CD14-positive monocyte (primary cell): ENCODE data around the gene PPTC7. TPM values are rescaled to one million over a fixed set of nuclear protein-coding genes. Genes with fewer than 3 reads are reported as not detected.

ENCODE experiments used
- DNase-seq, 3 donors: peaks; one replicate each; pipeline ENCODE4 v3.0.0-alpha.2; 2011 to 2022
- H2AFZ ChIP-seq: 2 replicates; pipeline ENCODE4 v1.6.0; 2012; ENCODE audit warnings: mild to moderate bottlenecking, low read depth, low read length, inconsistent platforms; ENCODE audit not compliant: insufficient read depth, poor library complexity, severe bottlenecking
- H3K27ac ChIP-seq, 2 donors: 1 replicate in 1 of 2; 2 replicates in 1 of 2; pipeline ENCODE4 v1.5.1; 2012 to 2013; ENCODE audit warnings: low read length in 2 of 2, control low read depth in 1 of 2, inconsistent platforms in 1 of 2, low read depth in 1 of 2, mild to moderate bottlenecking in 1 of 2
- H3K27me3 ChIP-seq, 2 donors: one replicate each; pipeline versions ENCODE4 v1.6.0 to v1.6.1; 2011 to 2013; ENCODE audit warnings: low read length in 2 of 2; ENCODE audit not compliant: control insufficient read depth in 2 of 2, insufficient read depth in 2 of 2
- H3K36me3 ChIP-seq, 2 donors: replicated peaks in 1 of 2; 1 replicate in 1 of 2; 2 replicates in 1 of 2; pipeline versions ENCODE4 v1.5.1 to v1.6.1; 2012 to 2013; ENCODE audit warnings: low read length in 2 of 2, control low read depth in 1 of 2, inconsistent platforms in 1 of 2, mild to moderate bottlenecking in 1 of 2; ENCODE audit not compliant: insufficient read depth in 2 of 2, control insufficient read depth in 1 of 2
- H3K4me1 ChIP-seq, 2 donors: 1 replicate in 1 of 2; 2 replicates in 1 of 2; pipeline versions ENCODE4 v1.5.1 to v1.6.1; 2012 to 2013; ENCODE audit warnings: low read length in 2 of 2, control low read depth in 1 of 2, inconsistent platforms in 1 of 2, mild to moderate bottlenecking in 1 of 2, moderate library complexity in 1 of 2; ENCODE audit not compliant: insufficient read depth in 2 of 2, control insufficient read depth in 1 of 2
- H3K4me2 ChIP-seq: replicated peaks from 2 replicates; pipeline ENCODE3; 2012; ENCODE audit warnings: low read length, moderate library complexity, mild to moderate bottlenecking; ENCODE audit not compliant: poor library complexity, severe bottlenecking; ENCODE audit errors: extremely low read depth
- H3K4me3 ChIP-seq, 3 experiments: fragments of 200-600 bp in 1 of 3; sonication (generic) in 1 of 3; replicated peaks in 1 of 3; 1 replicate in 2 of 3; 2 replicates in 1 of 3; pipeline ENCODE4 v1.5.1; 2011 to 2013; ENCODE audit warnings: low read length in 3 of 3, mild to moderate bottlenecking in 3 of 3, control low read depth in 2 of 3, low read depth in 2 of 3, inconsistent platforms in 1 of 3, moderate library complexity in 1 of 3
- H3K79me2 ChIP-seq: 2 replicates; pipeline ENCODE4 v1.6.0; 2012; ENCODE audit warnings: mild to moderate bottlenecking, control low read depth, inconsistent platforms, low read length, moderate library complexity; ENCODE audit not compliant: insufficient read depth
- H3K9ac ChIP-seq: 2 replicates; pipeline ENCODE4 v1.6.0; 2017; ENCODE audit warnings: low read length, mild to moderate bottlenecking; ENCODE audit not compliant: insufficient read depth, poor library complexity, severe bottlenecking
- H3K9me3 ChIP-seq, 2 donors: replicated peaks in 1 of 2; 1 replicate in 1 of 2; 2 replicates in 1 of 2; pipeline versions ENCODE4 v1.5.1 to v1.6.1; 2012 to 2013; ENCODE audit warnings: low read length in 2 of 2, control low read depth in 1 of 2; ENCODE audit not compliant: control insufficient read depth in 1 of 2, insufficient read depth in 1 of 2
- H4K20me1 ChIP-seq: 2 replicates; pipeline ENCODE4 v1.6.0; 2012; ENCODE audit warnings: mild to moderate bottlenecking, low read length, control low read depth, moderate library complexity; ENCODE audit not compliant: insufficient read depth
- H3K27ac Mint-ChIP-seq, 7 donors: one replicate each; pipeline ENCODE4 v1.8.0; 2020; ENCODE audit warnings: mild to moderate bottlenecking in 7 of 7, mixed read lengths in 7 of 7, moderate library complexity in 6 of 7, inconsistent platforms in 2 of 7
- H3K27me3 Mint-ChIP-seq, 3 donors: one replicate each; pipeline ENCODE4 v1.8.0; 2021 to 2022; ENCODE audit warnings: low read depth in 3 of 3, mild to moderate bottlenecking in 3 of 3, mixed read lengths in 3 of 3, moderate library complexity in 3 of 3, inconsistent platforms in 1 of 3
- H3K36me3 Mint-ChIP-seq, 2 donors: one replicate each; pipeline ENCODE4 v1.8.0; 2020; ENCODE audit warnings: mixed read lengths in 2 of 2, inconsistent platforms in 1 of 2, mild to moderate bottlenecking in 1 of 2
- H3K4me1 Mint-ChIP-seq: one replicate; pipeline ENCODE4 v1.8.0; 2020; ENCODE audit warnings: mild to moderate bottlenecking, mixed read lengths
- H3K4me3 Mint-ChIP-seq, 2 donors: one replicate each; pipeline ENCODE4 v1.8.0; 2020; ENCODE audit warnings: mild to moderate bottlenecking in 2 of 2, mixed read lengths in 2 of 2, moderate library complexity in 1 of 2
- H3K9me3 Mint-ChIP-seq, 7 donors: one replicate each; pipeline ENCODE4 v1.8.0; 2020 to 2022; ENCODE audit warnings: mixed read lengths in 7 of 7, mild to moderate bottlenecking in 6 of 7, moderate library complexity in 6 of 7, inconsistent platforms in 2 of 7
- WGBS: methylation state at CpG from one replicate; pipeline ENCODE4 v1.1.5; 2013; ENCODE audit warnings: missing lambda C conversion rate; ENCODE audit not compliant: insufficient coverage; 5-methylcytosine and 5-hydroxymethylcytosine counted together
- intact Hi-C, 2 donors: fragments of 100-400 bp; cut with micrococcal nuclease; formaldehyde crosslinking; loops; one replicate each; pipeline versions ENCODE4 v1.15.0 to v1.15.1; 2023
- polyA plus RNA-seq, 3 donors: library from polyadenylated mRNA; depleted of rRNA in 1 of 3; unstranded in 2 of 3; stranded (reverse) in 1 of 3; fragments of 300-500 nt in 2 of 3; fragments of >200 nt in 1 of 3; fragmentation: Illumina TruSeq in 2 of 3; gene quantifications; 1 replicate in 2 of 3; 2 replicates in 1 of 3; pipeline ENCODE4 v1.2.3, GENCODE V29; 2012 to 2021
- TF ChIP-seq, protein P1 (sequence below): fragments of 200-600 bp; IDR thresholded peaks from one replicate; pipeline ENCODE4 v1.8.0; 2022; ENCODE audit warnings: antibody characterized with exemption, mild to moderate bottlenecking

Gene PPTC7
- polyA plus RNA-seq, 3 donors: 11.6 to 36.5 (median 15.1) TPM

DNA sequence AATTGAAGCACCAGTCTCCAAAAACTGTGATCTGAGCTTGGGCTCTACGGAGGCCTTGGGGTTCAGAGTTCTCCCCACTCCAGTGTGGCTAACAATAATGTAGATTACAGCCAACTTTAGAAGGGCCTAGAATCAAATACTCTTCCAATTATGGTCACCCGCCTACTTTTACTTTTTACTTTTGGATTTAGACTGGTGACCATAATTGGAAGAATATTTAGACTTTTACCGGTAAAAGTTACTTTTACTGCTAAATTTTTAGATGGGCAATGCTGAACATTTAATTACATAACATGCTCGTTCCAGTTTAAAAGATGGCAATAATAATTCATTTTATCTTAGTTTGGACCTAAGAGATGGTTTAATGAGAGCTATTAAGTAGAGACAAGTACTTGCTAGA lies 39.2 kb downstream of the PPTC7 start:
- Histone ChIP-seq H3K4me3 (no peak overlapping the region), H3K9ac (no peak overlapping the region), H3K27me3 (no peaks in the 10 kb centered on the region), H4K20me1 (peaks cover 100% of the 10 kb centered on the region), H3K9me3 (no peaks in the 10 kb centered on the region), H3K36me3 (peaks cover 31 to 97% of the 10 kb centered on the region in 2 donors), H3K79me2 (peaks cover 74% of the 10 kb centered on the region), H3K4me2 (no peak overlapping the region), H3K27ac (no peak overlapping the region), H2AFZ (no peak overlapping the region), H3K4me1 (peaks cover 0 to 12% of the 10 kb centered on the region in 2 donors)
- H3K27me3 Mint-ChIP-seq: peaks cover 0 to 2% (median 0%) of the 10 kb centered on the region in 3 donors
- intact Hi-C loops: no loop called here
- TF ChIP-seq, protein P1, sequence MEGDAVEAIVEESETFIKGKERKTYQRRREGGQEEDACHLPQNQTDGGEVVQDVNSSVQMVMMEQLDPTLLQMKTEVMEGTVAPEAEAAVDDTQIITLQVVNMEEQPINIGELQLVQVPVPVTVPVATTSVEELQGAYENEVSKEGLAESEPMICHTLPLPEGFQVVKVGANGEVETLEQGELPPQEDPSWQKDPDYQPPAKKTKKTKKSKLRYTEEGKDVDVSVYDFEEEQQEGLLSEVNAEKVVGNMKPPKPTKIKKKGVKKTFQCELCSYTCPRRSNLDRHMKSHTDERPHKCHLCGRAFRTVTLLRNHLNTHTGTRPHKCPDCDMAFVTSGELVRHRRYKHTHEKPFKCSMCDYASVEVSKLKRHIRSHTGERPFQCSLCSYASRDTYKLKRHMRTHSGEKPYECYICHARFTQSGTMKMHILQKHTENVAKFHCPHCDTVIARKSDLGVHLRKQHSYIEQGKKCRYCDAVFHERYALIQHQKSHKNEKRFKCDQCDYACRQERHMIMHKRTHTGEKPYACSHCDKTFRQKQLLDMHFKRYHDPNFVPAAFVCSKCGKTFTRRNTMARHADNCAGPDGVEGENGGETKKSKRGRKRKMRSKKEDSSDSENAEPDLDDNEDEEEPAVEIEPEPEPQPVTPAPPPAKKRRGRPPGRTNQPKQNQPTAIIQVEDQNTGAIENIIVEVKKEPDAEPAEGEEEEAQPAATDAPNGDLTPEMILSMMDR: no peak
- 100% methylated on average over 1 of the region's 4 CpGs for WGBS
- DNase-seq: no peak
- H3K4me1 Mint-ChIP-seq: peaks cover 23% of the 10 kb centered on the region
- H3K27ac Mint-ChIP-seq: peak overlapping the region in 3 of 7 donors; percentile 27 to 79 (median 68)
- H3K36me3 Mint-ChIP-seq: peaks cover 57 to 87% of the 10 kb centered on the region in 2 donors
- no peak overlapping the region for H3K4me3 Mint-ChIP-seq
- no peaks in the 10 kb centered on the region for H3K9me3 Mint-ChIP-seq

DNA sequence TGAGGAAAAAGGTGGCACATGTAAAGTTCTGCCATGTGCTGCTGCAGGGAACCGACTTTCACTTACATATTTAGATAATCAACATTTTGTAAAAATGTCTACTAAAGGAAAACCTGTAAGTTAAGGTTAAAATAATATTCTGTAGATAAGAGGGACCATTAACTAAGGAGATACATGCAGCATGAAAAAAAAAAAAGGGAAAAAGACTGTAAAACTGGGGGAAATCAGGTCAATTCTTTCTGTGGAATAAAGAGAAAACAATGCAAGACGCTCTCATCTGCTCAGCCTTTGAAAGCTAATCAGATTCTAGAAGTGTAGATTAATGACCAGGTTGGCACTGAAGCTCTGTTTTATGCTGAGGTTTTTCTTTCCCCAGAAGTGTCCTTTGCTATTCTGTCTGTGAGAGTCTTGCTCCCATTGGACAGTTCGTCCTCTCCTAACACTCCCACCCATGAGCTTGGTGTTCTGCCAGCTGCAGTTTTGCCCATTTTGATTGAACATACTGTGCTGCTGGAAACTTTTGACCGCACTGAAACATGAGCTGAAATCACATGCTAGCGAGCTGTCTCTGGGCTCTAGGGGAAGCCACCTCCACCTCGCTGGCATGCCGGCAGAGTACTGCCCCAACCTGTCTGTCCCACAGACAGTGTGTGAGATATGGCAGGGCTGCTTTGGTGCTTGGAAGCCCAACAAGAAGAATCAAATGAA lies 39.7 kb downstream of the PPTC7 start:
- H3K4me2 ChIP-seq: no peak overlapping the region
- no peak for DNase-seq
- TF ChIP-seq, protein P1: no peak
- H3K27ac Mint-ChIP-seq: peak overlapping the region in 4 of 7 donors; percentile 10 to 79 (median 48)
- peaks cover 0 to 12% of the 10 kb centered on the region in 2 donors for H3K4me1 ChIP-seq
- no peaks in the 10 kb centered on the region for H3K27me3 ChIP-seq
- WGBS: 98% methylated on average over 6 of the region's 7 CpGs
- no peaks in the 10 kb centered on the region for H3K9me3 Mint-ChIP-seq
- H3K36me3 ChIP-seq: peaks cover 33 to 97% of the 10 kb centered on the region in 2 donors
- no peak overlapping the region for H3K9ac ChIP-seq
- intact Hi-C loops: no loop called here
- peaks cover 58 to 88% of the 10 kb centered on the region in 2 donors for H3K36me3 Mint-ChIP-seq
- H2AFZ ChIP-seq: no peak overlapping the region
- H3K79me2 ChIP-seq: peaks cover 69% of the 10 kb centered on the region
- H3K27ac ChIP-seq: no peak overlapping the region
- no peaks in the 10 kb centered on the region for H3K27me3 Mint-ChIP-seq
- H3K4me3 ChIP-seq: no peak overlapping the region
- no peaks in the 10 kb centered on the region for H3K9me3 ChIP-seq
- no peak overlapping the region for H3K4me3 Mint-ChIP-seq
- peaks cover 100% of the 10 kb centered on the region for H4K20me1 ChIP-seq
- H3K4me1 Mint-ChIP-seq: peaks cover 23% of the 10 kb centered on the region
